ENCODE measurements around the gene HS6ST1.
"Not testable (repeated sequence)": the region's sequence is repeated elsewhere in the genome, so short reads cannot be mapped to it uniquely, and the experiment has no call there.

GRCh38 chr2:128318245-128318644 lies 423 bp downstream of the HS6ST1 start:
- not testable (repeated sequence) for TF ChIP-seq POLR2A, CTCF (IDR thresholded peaks at IDR 0.05)

All from testis (tissue), 2 donors.